Transverse colon (tissue), 4 donors: Measurements from ENCODE around the gene LGALS16.

ENCODE experiments used
- EP300 ChIP-seq: sonication (generic); formaldehyde crosslinking; IDR thresholded peaks from one replicate; pipeline ENCODE4 v1.6.1; 2017; ENCODE audit warnings: antibody characterized with exemption, low read depth
- POLR2AphosphoS5 ChIP-seq, 3 donors: sonication (generic); formaldehyde crosslinking; IDR thresholded peaks; one replicate each; pipeline ENCODE4 v1.6.1; 2016; ENCODE audit warnings: antibody characterized with exemption in 3 of 3
- TF ChIP-seq, protein P1 (sequence below), 5 experiments: fragments of 200-600 bp in 3 of 5; fragments of 450-650 bp in 2 of 5; sonication (generic) in 3 of 5; IDR thresholded peaks; 1 replicate in 2 of 5; 2 replicates in 3 of 5; pipeline ENCODE4 v1.5.1; 2016 to 2017; ENCODE audit warnings: antibody characterized with exemption in 5 of 5, inconsistent platforms in 3 of 5, mild to moderate bottlenecking in 2 of 5, moderate library complexity in 1 of 5

DNA sequence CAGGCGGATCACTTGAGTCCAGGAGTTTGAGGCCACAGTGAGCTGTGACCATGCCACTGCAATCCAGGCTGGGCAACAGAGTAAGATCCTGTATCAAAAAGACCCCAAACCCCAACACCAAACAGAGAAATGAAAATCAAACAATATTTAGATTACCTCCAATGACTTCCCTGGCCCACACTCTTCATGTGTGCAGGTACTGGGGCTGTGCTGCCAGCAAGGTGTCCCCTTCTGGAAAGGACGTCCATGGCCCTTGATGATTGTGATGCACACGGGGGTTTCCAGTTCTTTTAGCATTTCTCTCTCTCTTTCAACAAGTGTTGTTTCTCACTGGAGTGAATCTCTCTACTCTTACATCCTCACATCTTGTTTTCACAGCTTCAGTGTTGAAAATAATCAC lies 24.9 kb downstream of the LGALS16 start:
- no peak for TF ChIP-seq POLR2AphosphoS5 (IDR thresholded peaks at IDR 0.05)
- TF ChIP-seq, protein P1, sequence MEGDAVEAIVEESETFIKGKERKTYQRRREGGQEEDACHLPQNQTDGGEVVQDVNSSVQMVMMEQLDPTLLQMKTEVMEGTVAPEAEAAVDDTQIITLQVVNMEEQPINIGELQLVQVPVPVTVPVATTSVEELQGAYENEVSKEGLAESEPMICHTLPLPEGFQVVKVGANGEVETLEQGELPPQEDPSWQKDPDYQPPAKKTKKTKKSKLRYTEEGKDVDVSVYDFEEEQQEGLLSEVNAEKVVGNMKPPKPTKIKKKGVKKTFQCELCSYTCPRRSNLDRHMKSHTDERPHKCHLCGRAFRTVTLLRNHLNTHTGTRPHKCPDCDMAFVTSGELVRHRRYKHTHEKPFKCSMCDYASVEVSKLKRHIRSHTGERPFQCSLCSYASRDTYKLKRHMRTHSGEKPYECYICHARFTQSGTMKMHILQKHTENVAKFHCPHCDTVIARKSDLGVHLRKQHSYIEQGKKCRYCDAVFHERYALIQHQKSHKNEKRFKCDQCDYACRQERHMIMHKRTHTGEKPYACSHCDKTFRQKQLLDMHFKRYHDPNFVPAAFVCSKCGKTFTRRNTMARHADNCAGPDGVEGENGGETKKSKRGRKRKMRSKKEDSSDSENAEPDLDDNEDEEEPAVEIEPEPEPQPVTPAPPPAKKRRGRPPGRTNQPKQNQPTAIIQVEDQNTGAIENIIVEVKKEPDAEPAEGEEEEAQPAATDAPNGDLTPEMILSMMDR (IDR thresholded peaks at IDR 0.05): no peak
- TF ChIP-seq EP300: no peak
